T47D (cell line): ENCODE measurements around the gene NEUROD4.
A peak's percentile ranks its signal among the peaks of the same experiment; 100 is the strongest.

Source experiments
- DNase-seq, 2 experiments: peaks; one replicate each; pipeline versions ENCODE4 v3.0.0 to v3.0.0-alpha.2; 2011 to 2012; ENCODE audit warnings: low read depth in 1 of 2, low spot score in 1 of 2
- JUND ChIP-seq: IDR thresholded peaks from 2 replicates; pipeline ENCODE4 v1.6.1; 2012; ENCODE audit warnings: low read depth
- in situ Hi-C: cut with HindIII; loops from 2 replicates; pipeline ENCODE4 v1.10.0; 2016; ENCODE audit warnings: low sequenced_read_pairs, low pct_unique_long_range_greater_than_20kb

The NEUROD4 gene

GRCh38 chr12:54987611-54988231 lies 32.1 kb upstream of the NEUROD4 start:
- TF ChIP-seq JUND, result no peak
- in situ Hi-C loops, result no loop called here

GRCh38 chr12:54988402-54989054 lies 31.2 kb upstream of the NEUROD4 start:
- DNase-seq, result peak in 1 of 2 experiments; percentile 15
- in situ Hi-C loops, result no loop called here

More at GRCh38 chr12:54987611-54988231, 32.1 kb upstream of the NEUROD4 start:
- no peak for DNase-seq

GRCh38 chr12:54989829-54990228 lies 29.9 kb upstream of the NEUROD4 start:
- DNase-seq, result no peak
- in situ Hi-C loops, result no loop called here
- no peak for TF ChIP-seq JUND

More at GRCh38 chr12:54988402-54989054, 31.2 kb upstream of the NEUROD4 start:
- no peak for TF ChIP-seq JUND

GRCh38 chr12:54991161-54991990 lies 28.4 kb upstream of the NEUROD4 start:
- no peak for DNase-seq
- in situ Hi-C loops, result no loop called here
- no peak for TF ChIP-seq JUND

- in situ Hi-C loops, result no loop called here
- TF ChIP-seq JUND, result no peak
- no peak for DNase-seq
Measured at GRCh38 chr12:54991991-54992375, 27.8 kb upstream of the NEUROD4 start.

GRCh38 chr12:54993181-54993835 lies 26.5 kb upstream of the NEUROD4 start:
- in situ Hi-C loops, result no loop called here
- DNase-seq, result peak; percentile 51 to 74
- no peak for TF ChIP-seq JUND

GRCh38 chr12:54996205-54996604 lies 23.6 kb upstream of the NEUROD4 start:
- in situ Hi-C loops, result no loop called here
- DNase-seq, result no peak

GRCh38 chr12:54997929-54998522 lies 21.7 kb upstream of the NEUROD4 start:
- DNase-seq, result no peak
- in situ Hi-C loops, result no loop called here
- no peak for TF ChIP-seq JUND

More at GRCh38 chr12:54996205-54996604, 23.6 kb upstream of the NEUROD4 start:
- TF ChIP-seq JUND, result no peak

GRCh38 chr12:54998958-54999510 lies 20.7 kb upstream of the NEUROD4 start:
- TF ChIP-seq JUND, result no peak
- no peak for DNase-seq
- in situ Hi-C loops, result no loop called here

- no peak for TF ChIP-seq JUND
- in situ Hi-C loops, result no loop called here
- DNase-seq, result no peak
Measured at GRCh38 chr12:55001198-55001868, 18.4 kb upstream of the NEUROD4 start.

GRCh38 chr12:55002355-55002754 lies 17.4 kb upstream of the NEUROD4 start:
- no peak for TF ChIP-seq JUND
- in situ Hi-C loops, result no loop called here
- no peak for DNase-seq
